ENCODE measurements around the gene NEO1.

- no peak for TF ChIP-seq CTCF (IDR thresholded peaks at IDR 0.05)
- no peak for TF ChIP-seq POLR2A (IDR thresholded peaks at IDR 0.05)
Measured at GRCh38 chr15:73038220-73038619, 14.0 kb upstream of the NEO1 start.
